Spleen (tissue), 11 donors: ENCODE data around the gene ZNF528. TPM values are rescaled to one million over a fixed set of nuclear protein-coding genes. Genes with fewer than 3 reads are reported as not detected.
A peak's percentile ranks its signal among the peaks of the same experiment; 100 is the strongest.

Experiments used
- DNase-seq: peaks from one replicate; pipeline ENCODE4 v3.0.0-alpha.2; 2020
- H3K27ac ChIP-seq, 8 donors: fragments of 200-600 bp; sonication (generic) in 7 of 8; 1 replicate in 4 of 8; 2 replicates in 4 of 8; pipeline versions ENCODE4 v1.5.0 to v1.8.0; 2016 to 2021; ENCODE audit warnings: inconsistent platforms in 4 of 8, mild to moderate bottlenecking in 4 of 8, moderate library complexity in 1 of 8
- H3K27me3 ChIP-seq, 7 donors: fragments of 200-600 bp; sonication (generic) in 6 of 7; replicated peaks in 1 of 7; 1 replicate in 4 of 7; 2 replicates in 3 of 7; pipeline versions ENCODE4 v1.5.0 to v1.8.0; 2016 to 2021; ENCODE audit warnings: inconsistent platforms in 3 of 7, mild to moderate bottlenecking in 1 of 7
- H3K36me3 ChIP-seq, 6 donors: fragments of 200-600 bp; sonication (generic) in 5 of 6; 1 replicate in 4 of 6; 2 replicates in 2 of 6; pipeline versions ENCODE4 v1.5.0 to v1.8.0; 2016 to 2021; ENCODE audit warnings: inconsistent platforms in 2 of 6
- H3K4me1 ChIP-seq, 6 donors: fragments of 200-600 bp; sonication (generic) in 5 of 6; 1 replicate in 3 of 6; 2 replicates in 3 of 6; pipeline versions ENCODE4 v1.5.0 to v1.8.0; 2016 to 2021; ENCODE audit warnings: inconsistent platforms in 3 of 6
- H3K4me3 ChIP-seq, 8 donors: fragments of 200-600 bp; sonication (generic) in 7 of 8; 1 replicate in 4 of 8; 2 replicates in 4 of 8; pipeline versions ENCODE4 v1.5.0 to v1.8.0; 2016 to 2021; ENCODE audit warnings: inconsistent platforms in 4 of 8, mild to moderate bottlenecking in 4 of 8, moderate library complexity in 2 of 8
- H3K9me3 ChIP-seq, 8 donors: fragments of 200-600 bp; sonication (generic) in 7 of 8; 1 replicate in 4 of 8; 2 replicates in 4 of 8; pipeline versions ENCODE4 v1.5.0 to v1.8.0; 2016 to 2021; ENCODE audit warnings: inconsistent platforms in 4 of 8
- CTCF ChIP-seq, 11 experiments: fragments of 200-600 bp in 7 of 11; fragments of 450-650 bp in 4 of 11; sonication (generic) in 4 of 11; IDR thresholded peaks in 8 of 11; conservative IDR thresholded peaks in 3 of 11; 1 replicate in 7 of 11; 2 replicates in 4 of 11; pipeline versions ENCODE4 v1.4.0 to v1.8.0; 2016 to 2021; ENCODE audit warnings: antibody characterized with exemption in 11 of 11, inconsistent platforms in 4 of 11, mild to moderate bottlenecking in 1 of 11
- POLR2A ChIP-seq, 3 donors: fragments of 450-650 bp; IDR thresholded peaks; one replicate each; pipeline ENCODE4 v1.5.1; 2017; ENCODE audit warnings: antibody characterized with exemption in 3 of 3, mild to moderate bottlenecking in 1 of 3
- POLR2AphosphoS5 ChIP-seq, 3 donors: sonication (generic); formaldehyde crosslinking; IDR thresholded peaks; one replicate each; pipeline ENCODE4 v1.5.1; 2017; ENCODE audit warnings: antibody characterized with exemption in 3 of 3
- WGBS, 5 donors: extraction: QIAGEN DNeasy Blood & Tissue Kit in 3 of 5; methylation state at CpG; one replicate each; pipeline versions ENCODE4 v1.1.5 to v1.1.7; 2013 to 2018; 5-methylcytosine and 5-hydroxymethylcytosine counted together
- intact Hi-C: fragments of 100-400 bp; cut with DNase I; formaldehyde crosslinking; loops from one replicate; pipeline ENCODE4 v1.15.0; 2023; ENCODE audit warnings: low total_unique reads
- polyA plus RNA-seq, 3 donors: library from polyadenylated mRNA; stranded (reverse); fragments of 200-250 nt; gene quantifications; one replicate each; pipeline ENCODE4 v1.2.1, GENCODE V29; 2013
- total RNA-seq, 7 donors: library from RNA; depleted of rRNA in 3 of 7; stranded (reverse); fragments of >200 nt in 3 of 7; fragmentation: NEBNext Ultra II Directional in 4 of 7; extraction: Animal tissue kit (Norgen Biotek cat#: 25700) in 4 of 7; gene quantifications; one replicate each; pipeline versions ENCODE4 v1.1.0 to v1.2.1, GENCODE V29; 2016 to 2021
- donor health status: healthy with polysubstance abuse.
- donor health status: DM: no; HTN: no; CAD: no; lungs with moderate emphysema.
- donor health status: DM: no; HTN: no; CAD: no.
- donor health status: Bipolar disorder and iron deficiency.
- donor health status: healthy.
- donor health status: DM: no; HTN: no; CAD: no.
- donor health status: DM: yes; HTN: yes; CAD: no.

Gene ZNF528
- total and polyA plus RNA-seq, 10 donors = 6.9 to 38.1 (median 25.2) TPM

GRCh38 chr19:52444506-52444905, 46.9 kb downstream of the ZNF528 start:
- WGBS, 5 donors = 33 to 100% (median 42%) methylated on average over 1 to 2 of the region's 2 CpGs
- Histone ChIP-seq H3K36me3 (no peaks in the 10 kb centered on the region), H3K27me3 (no peaks in the 10 kb centered on the region), H3K27ac (no peak overlapping the region), H3K4me3 (no peak overlapping the region), H3K4me1 (no peaks in the 10 kb centered on the region), H3K9me3 (peaks cover 2 to 100% (median 98%) of the 10 kb centered on the region in 8 donors)
- TF ChIP-seq POLR2AphosphoS5 (IDR thresholded peaks at IDR 0.05) (no peak), POLR2A (IDR thresholded peaks at IDR 0.05) (no peak), CTCF (IDR thresholded peaks at IDR 0.05 in 8 of 11, conservative IDR thresholded peaks at IDR 0.05 in 3 of 11) (no peak)
- no peak for DNase-seq
- intact Hi-C loops = no loop called here

DNA sequence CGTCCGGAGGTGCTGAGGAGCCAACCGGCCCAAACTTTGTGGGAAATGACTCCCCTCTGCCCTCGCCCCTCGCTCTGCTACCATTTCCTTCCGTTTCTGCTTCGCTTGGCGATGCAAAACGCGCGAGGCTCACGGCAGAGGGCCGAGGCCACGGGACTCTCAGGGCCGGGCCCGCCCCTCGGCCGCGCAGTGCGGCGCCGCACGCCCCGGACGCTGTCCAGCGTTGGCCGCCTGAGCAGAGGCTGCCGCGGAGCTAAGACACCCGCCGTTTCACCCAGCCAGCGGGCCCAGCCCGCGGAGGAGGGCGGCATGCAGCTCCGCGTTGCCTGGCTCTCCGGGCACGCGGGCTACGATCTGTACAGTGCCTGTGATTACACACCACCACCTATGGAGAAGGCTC, 53.6 kb downstream of the ZNF528 start:
- intact Hi-C loops = no loop called here
- Histone ChIP-seq H3K4me3 (peak overlapping the region in 1 of 8 donors; percentile 32), H3K36me3 (peaks cover 2 to 19% (median 4%) of the 10 kb centered on the region in 6 donors), H3K9me3 (peaks cover 4 to 100% (median 99%) of the 10 kb centered on the region in 8 donors), H3K4me1 (peaks cover 0 to 9% (median 5%) of the 10 kb centered on the region in 6 donors), H3K27me3 (peaks cover 0 to 12% (median 0%) of the 10 kb centered on the region in 7 donors), H3K27ac (no peak overlapping the region)
- TF ChIP-seq POLR2A (IDR thresholded peaks at IDR 0.05) (no peak), CTCF (IDR thresholded peaks at IDR 0.05 in 8 of 11, conservative IDR thresholded peaks at IDR 0.05 in 3 of 11) (no peak), POLR2AphosphoS5 (IDR thresholded peaks at IDR 0.05) (no peak)
- WGBS, 5 donors = 33 to 50% (median 42%) methylated on average over 12 to 41 of the region's 41 CpGs
- DNase-seq = no peak

DNA sequence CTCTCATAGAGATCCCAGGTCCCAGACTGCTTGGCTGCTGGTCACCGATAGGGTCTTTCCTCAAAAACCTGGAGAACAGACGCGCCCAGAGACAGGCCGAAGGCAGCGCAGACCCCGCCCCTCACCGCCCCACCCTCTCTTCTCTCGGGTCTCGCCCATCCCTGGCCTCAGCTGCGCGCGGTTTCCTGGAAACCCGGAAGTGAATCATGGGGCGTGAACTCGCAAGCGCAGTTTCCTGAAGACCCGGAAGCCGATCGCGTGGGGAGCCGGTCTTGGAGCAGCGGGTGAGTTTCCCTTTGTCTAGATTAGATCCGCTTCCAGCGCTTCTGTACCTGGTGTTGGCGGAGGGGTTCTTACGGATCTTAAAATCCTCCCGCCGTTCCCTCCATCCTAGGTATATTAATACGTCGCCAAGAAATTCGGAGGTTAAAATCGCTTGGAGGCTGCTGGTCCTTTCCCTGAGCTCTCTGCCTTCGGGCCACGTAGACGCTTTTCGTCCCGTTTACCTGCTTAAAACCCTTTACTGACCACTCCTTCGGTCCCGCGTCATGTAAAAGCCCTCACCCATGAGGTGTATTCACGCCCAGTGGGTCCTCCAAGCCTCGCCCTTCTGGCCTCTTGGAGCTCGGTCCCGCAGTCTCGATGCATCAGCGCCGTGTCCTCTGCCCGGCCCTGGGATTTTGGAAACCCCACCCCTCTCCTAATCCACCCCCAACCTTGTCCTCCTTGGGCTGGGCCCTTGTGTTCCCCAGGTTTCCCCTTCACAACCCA, 55.9 kb downstream of the ZNF528 start, which contains the start of gene ZNF578:
Gene ZNF578, plus strand, starts transcription at position 230 of the 771 bp plus-strand sequence. CDS start 48,293 bp downstream, outside the sequence.
- H3K27ac ChIP-seq = peak within 1 kb of the TSS in 7 of 8 donors; percentile 5 to 67 (median 51)
- no peak for TF ChIP-seq CTCF (IDR thresholded peaks at IDR 0.05 in 8 of 11, conservative IDR thresholded peaks at IDR 0.05 in 3 of 11)
- TF ChIP-seq POLR2A (IDR thresholded peaks at IDR 0.05) = no peak
- peak; percentile 62 to 73 (median 72) for TF ChIP-seq POLR2AphosphoS5 (IDR thresholded peaks at IDR 0.05)
- peaks cover 10 to 100% (median 100%) of the 10 kb centered on the region in 8 donors for H3K9me3 ChIP-seq
- peaks cover 0 to 12% (median 0%) of the 10 kb centered on the region in 7 donors for H3K27me3 ChIP-seq
- peaks cover 14 to 42% (median 26%) of the 10 kb centered on the region in 6 donors for H3K36me3 ChIP-seq
- peak within 1 kb of the TSS; percentile 45 to 73 (median 55) for H3K4me3 ChIP-seq
- intact Hi-C loops = no loop called here
- WGBS, 5 donors = 5 to 15% (median 7%) methylated on average over 46 to 48 of the region's 48 CpGs
- DNase-seq = peak; percentile 88
- H3K4me1 ChIP-seq = peaks cover 0 to 9% (median 5%) of the 10 kb centered on the region in 6 donors
